NCI-H1105 treated with DMSO at 0.1 percent for 48 hours (cell line): ENCODE measurements around the gene PCBD1.

Source experiments
- DNase-seq: peaks from one replicate; lab custom pipeline; 2025; lab: John Stamatoyannopoulos, UW

Gene PCBD1

DNA sequence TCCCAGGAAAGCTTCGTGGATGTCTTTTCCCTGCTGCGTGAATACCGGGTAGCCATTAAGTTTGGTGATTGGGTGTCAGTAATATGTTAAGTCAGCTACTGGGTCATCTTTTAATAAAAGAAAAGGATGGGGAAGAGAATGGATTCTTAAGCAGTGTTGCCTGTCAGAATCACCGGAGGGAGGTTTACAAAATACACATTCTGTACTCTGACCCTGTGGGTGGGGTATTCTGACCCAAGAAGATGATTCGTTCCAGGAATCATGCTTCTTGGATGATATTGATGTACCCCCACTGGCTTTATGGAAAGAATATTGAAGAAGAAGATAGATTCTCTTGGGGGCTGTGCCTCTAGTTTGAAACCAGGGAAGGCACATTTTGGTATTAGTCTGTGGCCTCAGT is 54.3 kb downstream of the PCBD1 start:
- no peak for DNase-seq

DNA sequence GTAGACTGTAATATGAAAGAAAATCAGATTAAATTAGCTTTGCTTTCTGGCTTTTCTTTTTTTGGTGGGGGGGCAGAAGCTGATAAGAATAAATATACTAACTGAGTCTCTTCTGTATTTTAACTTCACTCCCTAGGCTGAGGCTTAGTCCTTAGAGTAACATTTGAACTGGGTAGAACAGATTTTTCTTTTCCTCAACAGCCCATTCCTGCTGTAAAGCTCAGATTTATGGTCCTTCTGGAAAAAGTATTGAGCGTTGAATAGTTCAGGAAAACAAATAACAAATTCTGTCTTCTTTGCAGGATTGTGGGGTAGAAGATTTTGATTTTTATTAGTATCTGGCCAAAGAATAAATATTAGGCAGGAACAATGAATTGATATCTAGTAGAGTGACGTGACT is 54.8 kb downstream of the PCBD1 start:
- no peak for DNase-seq
